Calu3 (cell line): ENCODE results near the gene STRBP. TPM values are rescaled to one million over a fixed set of nuclear protein-coding genes. Genes with fewer than 3 reads are reported as not detected.
"Not testable (repeated sequence)": the region's sequence is repeated elsewhere in the genome, so short reads cannot be mapped to it uniquely, and the experiment has no call there.

Experiments used
- BruUV-seq: library from RNA; stranded (reverse); fragments of 400-500 nt; replicated peaks from 2 replicates; lab custom pipeline; 2021; lab: Mats Ljungman, UMichigan
- CTCF ChIA-PET: fragments of 300-600 bp; sonication (Branson Sonifier 250); formaldehyde crosslinking; loops from one replicate; lab custom pipeline; 2022; ENCODE audit warnings: antibody characterized with exemption; lab: Charles Lee
- DNase-seq: peaks from one replicate; pipeline ENCODE4 v3.0.0; 2022
- H3K27ac Mint-ChIP-seq: one replicate; pipeline ENCODE4 v1.8.0; 2022; ENCODE audit warnings: mixed read lengths; ENCODE audit not compliant: unreplicated experiment
- H3K27me3 Mint-ChIP-seq: one replicate; pipeline ENCODE4 v1.8.0; 2022; ENCODE audit warnings: mixed read lengths; ENCODE audit not compliant: unreplicated experiment
- H3K36me3 Mint-ChIP-seq: one replicate; pipeline ENCODE4 v1.8.0; 2022; ENCODE audit warnings: mild to moderate bottlenecking, moderate library complexity, mixed read lengths; ENCODE audit not compliant: insufficient read depth, unreplicated experiment
- H3K4me1 Mint-ChIP-seq: one replicate; pipeline ENCODE4 v1.8.0; 2022; ENCODE audit warnings: mild to moderate bottlenecking, low read depth, mixed read lengths; ENCODE audit not compliant: unreplicated experiment
- H3K4me3 Mint-ChIP-seq: one replicate; pipeline ENCODE4 v1.8.0; 2022; ENCODE audit warnings: mild to moderate bottlenecking, low read depth, moderate library complexity, mixed read lengths; ENCODE audit not compliant: unreplicated experiment
- H3K9me3 Mint-ChIP-seq: one replicate; pipeline ENCODE4 v1.8.0; 2022; ENCODE audit warnings: low read depth, mixed read lengths; ENCODE audit not compliant: unreplicated experiment
- CTCF ChIP-seq: fragments of 200-600 bp; IDR thresholded peaks from one replicate; pipeline ENCODE4 v1.8.0; 2022; ENCODE audit warnings: antibody characterized with exemption; ENCODE audit not compliant: unreplicated experiment
- intact Hi-C: fragments of 100-400 bp; cut with micrococcal nuclease; formaldehyde crosslinking; loops from one replicate; pipeline ENCODE4 v1.10.0; 2022; ENCODE audit not compliant: unreplicated experiment
- total RNA-seq: library from RNA; stranded (reverse); gene quantifications from 2 replicates; pipeline ENCODE4 v1.2.3, GENCODE V29; 2022

STRBP gene
- total RNA-seq, 1 experiment from 2014 or later, result 27.3 TPM

GRCh38 chr9:123305879-123306278 is 37.5 kb upstream of the STRBP start:
- H3K27me3 Mint-ChIP-seq, result no peaks in the 10 kb centered on the region
- CTCF ChIA-PET, result no interaction called here
- intact Hi-C loops, result no loop called here
- no peaks in the 10 kb centered on the region for H3K9me3 Mint-ChIP-seq
- H3K4me1 Mint-ChIP-seq, result peaks cover 11% of the 10 kb centered on the region
- H3K36me3 Mint-ChIP-seq, result no peaks in the 10 kb centered on the region
- TF ChIP-seq CTCF, result no peak
- DNase-seq, result no peak
- no TSS peak for BruUV-seq
- no peak overlapping the region for H3K27ac Mint-ChIP-seq
- H3K4me3 Mint-ChIP-seq, result no peak overlapping the region

- no peaks in the 10 kb centered on the region for H3K9me3 Mint-ChIP-seq
- no peak for DNase-seq
- peaks cover 11% of the 10 kb centered on the region for H3K4me1 Mint-ChIP-seq
- no peak for TF ChIP-seq CTCF
- no peaks in the 10 kb centered on the region for H3K36me3 Mint-ChIP-seq
- CTCF ChIA-PET, result no interaction called here
- BruUV-seq, result no TSS peak
- intact Hi-C loops, result no loop called here
- peak overlapping the region; percentile 12 for H3K4me3 Mint-ChIP-seq
- peak overlapping the region; percentile 5 for H3K27ac Mint-ChIP-seq
- no peaks in the 10 kb centered on the region for H3K27me3 Mint-ChIP-seq
These were observed 35.9 kb upstream of the STRBP start for GRCh38 chr9:123304340-123304691.

GRCh38 chr9:123302348-123303214 is 34.2 kb upstream of the STRBP start:
- intact Hi-C loops, result no loop called here
- CTCF ChIA-PET, result no interaction called here

GRCh38 chr9:123301936-123302335 is 33.5 kb upstream of the STRBP start:
- H3K9me3 Mint-ChIP-seq, BruUV-seq, H3K36me3 Mint-ChIP-seq, intact Hi-C loops, H3K27ac Mint-ChIP-seq, H3K4me3 Mint-ChIP-seq, CTCF ChIA-PET, H3K27me3 Mint-ChIP-seq, DNase-seq: not testable (repeated sequence)
- peaks cover 11% of the 10 kb centered on the region for H3K4me1 Mint-ChIP-seq

More at GRCh38 chr9:123302348-123303214, 34.2 kb upstream of the STRBP start:
- DNase-seq, result no peak
- H3K27ac Mint-ChIP-seq, result no peak overlapping the region
- no peaks in the 10 kb centered on the region for H3K27me3 Mint-ChIP-seq
- TF ChIP-seq CTCF, result no peak
- H3K4me3 Mint-ChIP-seq, result no peak overlapping the region
- no peaks in the 10 kb centered on the region for H3K36me3 Mint-ChIP-seq
- BruUV-seq, result no TSS peak
- H3K9me3 Mint-ChIP-seq, result no peaks in the 10 kb centered on the region
- H3K4me1 Mint-ChIP-seq, result peaks cover 11% of the 10 kb centered on the region

- H3K4me3 Mint-ChIP-seq, result no peak overlapping the region
- BruUV-seq, result no TSS peak
These were observed 32.2 kb upstream of the STRBP start for GRCh38 chr9:123300554-123300953.

More at GRCh38 chr9:123300554-123300953, 32.2 kb upstream of the STRBP start:
- CTCF ChIA-PET, result no interaction called here
- intact Hi-C loops, result no loop called here
- no peaks in the 10 kb centered on the region for H3K36me3 Mint-ChIP-seq
- H3K4me1 Mint-ChIP-seq, result peaks cover 11% of the 10 kb centered on the region
- no peaks in the 10 kb centered on the region for H3K27me3 Mint-ChIP-seq
- DNase-seq, result no peak
- no peak overlapping the region for H3K27ac Mint-ChIP-seq
- H3K9me3 Mint-ChIP-seq, result no peaks in the 10 kb centered on the region
- TF ChIP-seq CTCF, result no peak
